ENCODE results near the gene KIF16B. TPM values are rescaled to one million over a fixed set of nuclear protein-coding genes. Genes with fewer than 3 reads are reported as not detected.

KIF16B gene
- polyA plus RNA-seq, 5 donors, result 9.8 to 12.6 (median 10.9) TPM

DNA sequence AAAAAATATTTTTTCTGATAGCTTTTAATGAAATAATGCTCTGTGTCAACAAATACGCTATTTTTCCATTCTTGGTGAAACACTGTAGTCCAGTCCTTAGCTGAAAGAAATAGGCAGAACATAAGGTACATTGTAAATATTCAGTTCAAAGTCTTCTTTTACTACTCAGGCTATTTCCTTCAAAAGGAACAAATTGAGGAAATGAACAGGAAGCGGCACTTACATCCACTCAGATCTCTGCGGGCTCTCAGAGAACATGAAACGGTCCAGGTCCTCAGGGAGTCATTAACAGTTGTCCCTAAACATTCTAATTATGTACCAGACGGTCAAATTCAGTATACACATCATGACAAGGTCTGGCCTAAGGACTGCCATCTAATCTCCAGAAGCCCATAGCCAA lies 212.6 kb downstream of the KIF16B start:
- DNase-seq, result no peak

DNA sequence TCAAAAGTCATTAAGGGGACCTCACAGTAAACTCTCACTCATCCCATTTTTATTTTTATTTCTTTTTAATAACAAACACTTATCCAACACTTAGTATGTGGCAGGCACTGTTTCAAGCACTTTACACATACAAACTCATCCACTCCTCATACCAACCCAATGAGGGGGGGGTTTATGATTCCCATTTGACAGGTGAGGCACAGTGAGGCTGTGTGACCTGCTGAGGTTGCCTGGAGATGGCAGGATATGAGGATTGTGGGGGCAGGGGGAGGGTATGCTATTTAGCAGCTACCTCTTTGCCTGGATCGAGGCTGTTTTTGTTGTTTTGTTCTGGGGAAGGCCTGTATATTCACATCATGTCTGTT lies 219.8 kb downstream of the KIF16B start:
- DNase-seq, result no peak

DNA sequence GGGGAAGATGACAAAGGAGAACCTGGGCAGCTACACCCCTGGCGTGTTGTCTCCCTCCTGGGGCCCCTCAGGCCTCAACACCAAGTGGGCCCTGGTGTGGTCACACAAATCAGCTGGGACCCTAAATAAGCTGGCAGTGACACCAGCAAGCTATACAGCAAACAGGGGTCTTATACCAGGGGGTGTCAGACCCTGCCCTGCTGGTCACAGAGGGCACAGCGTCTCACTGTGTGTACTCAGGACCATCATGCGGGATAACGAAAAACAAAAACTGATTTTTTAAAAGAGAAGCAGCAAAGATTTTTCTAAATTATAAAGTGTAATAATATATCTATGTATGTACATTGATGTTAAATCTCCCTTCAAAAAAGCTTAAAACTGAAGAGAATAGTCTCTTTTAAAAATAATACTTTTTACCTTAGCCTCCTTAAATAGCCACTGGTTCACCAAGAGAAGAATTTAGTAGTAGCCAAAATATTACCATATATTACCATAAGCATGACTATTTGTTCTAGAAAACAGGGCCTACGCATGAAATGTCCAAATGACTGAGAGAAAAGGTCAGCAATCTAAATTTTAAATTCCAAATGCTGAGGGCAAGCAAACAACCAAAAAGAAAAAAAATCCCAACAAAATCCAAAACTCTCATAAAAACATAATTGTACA lies 220.4 kb downstream of the KIF16B start:
- no peak for DNase-seq

DNA sequence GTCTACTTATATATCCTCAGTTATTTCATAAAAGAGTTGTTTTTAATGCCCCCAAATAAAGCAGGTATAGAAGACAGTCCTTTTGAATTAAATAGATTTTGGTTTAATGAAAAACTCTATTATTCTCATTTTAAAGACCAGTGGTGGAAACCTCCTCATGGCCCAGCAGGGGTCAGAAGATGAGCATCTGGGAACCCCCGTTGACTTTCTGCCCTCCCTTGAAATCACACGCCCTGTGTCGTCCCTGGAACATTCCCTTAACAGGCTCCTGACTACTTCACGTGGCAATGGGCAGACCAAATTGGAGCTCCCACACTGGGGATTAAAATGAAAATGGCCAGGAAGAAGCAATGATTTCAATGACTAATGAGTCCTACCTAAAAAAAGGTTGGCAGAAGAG lies 220.9 kb downstream of the KIF16B start:
- no peak for DNase-seq

DNA sequence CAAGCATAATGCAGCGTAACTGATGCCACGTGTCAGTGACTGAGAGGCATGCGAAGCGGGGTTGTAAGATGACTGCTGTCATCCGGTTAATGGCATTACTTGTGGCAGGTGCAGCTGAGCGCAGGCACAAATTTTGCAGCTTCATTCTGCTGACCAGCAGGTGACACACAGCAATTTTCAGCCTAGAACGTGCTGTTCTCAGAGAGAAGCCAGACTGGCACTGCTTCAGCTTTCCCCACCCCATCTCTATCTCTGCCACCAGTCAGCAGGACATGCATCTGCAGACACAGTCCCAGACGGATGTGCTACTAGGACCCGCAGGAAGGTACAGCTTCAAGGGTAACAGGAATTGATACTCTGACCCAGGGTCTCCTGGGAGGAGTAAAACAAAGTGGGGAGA lies 221.8 kb downstream of the KIF16B start:
- no peak for DNase-seq

DNA sequence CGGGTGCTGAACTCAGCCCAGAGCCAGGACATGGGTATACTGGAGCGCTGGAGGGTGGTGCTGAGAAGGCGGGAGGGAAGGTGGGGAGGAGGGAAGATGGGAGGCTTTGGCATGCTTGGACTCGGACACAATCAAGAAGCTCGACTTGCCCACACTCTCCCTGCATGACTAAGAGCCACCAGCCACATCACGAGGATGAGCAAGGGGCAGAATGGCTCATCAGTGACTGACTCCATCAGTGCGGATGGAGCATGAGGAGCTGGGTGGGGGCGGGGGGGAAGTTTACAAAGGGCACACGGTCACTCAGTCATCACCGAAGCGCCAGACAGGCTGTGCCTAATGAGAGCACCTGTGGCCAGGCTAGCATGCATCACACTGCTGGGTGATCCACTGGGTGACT lies 222.8 kb downstream of the KIF16B start:
- DNase-seq, result no peak

DNA sequence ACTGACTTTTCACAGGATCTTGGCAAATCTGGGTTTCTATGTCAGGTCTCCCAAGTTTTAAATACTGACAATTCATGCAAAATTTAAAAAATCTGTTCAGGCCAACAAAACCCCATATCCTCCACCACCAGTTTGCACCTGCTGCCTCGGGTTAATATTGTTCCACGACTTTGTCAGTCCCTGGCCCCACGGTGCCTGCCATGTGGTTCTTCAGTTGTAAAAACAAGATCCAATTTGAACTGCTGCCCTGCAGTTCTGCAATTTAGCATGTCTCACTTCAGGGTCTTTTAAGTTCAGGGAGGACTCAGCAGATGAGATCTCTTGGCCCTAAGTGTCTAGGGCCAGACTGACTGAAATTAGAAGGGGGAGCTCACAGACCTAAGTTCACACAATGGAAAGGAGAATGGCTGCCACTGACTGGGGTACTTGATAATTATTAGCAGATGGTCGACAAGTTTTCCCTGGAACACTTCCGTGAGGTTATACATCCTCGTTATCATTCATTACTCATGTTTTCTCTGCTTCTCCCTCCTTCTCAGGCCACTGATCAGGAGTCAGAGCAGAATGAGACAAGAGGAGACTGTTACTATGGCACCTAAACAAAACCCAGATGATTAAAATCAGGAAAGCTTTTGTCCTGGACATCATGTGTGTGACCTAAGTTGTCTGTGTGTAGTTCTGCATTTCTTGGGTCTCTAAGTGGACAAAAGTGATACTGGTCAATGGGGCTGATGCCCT lies 223.6 kb downstream of the KIF16B start:
- DNase-seq, result no peak

DNA sequence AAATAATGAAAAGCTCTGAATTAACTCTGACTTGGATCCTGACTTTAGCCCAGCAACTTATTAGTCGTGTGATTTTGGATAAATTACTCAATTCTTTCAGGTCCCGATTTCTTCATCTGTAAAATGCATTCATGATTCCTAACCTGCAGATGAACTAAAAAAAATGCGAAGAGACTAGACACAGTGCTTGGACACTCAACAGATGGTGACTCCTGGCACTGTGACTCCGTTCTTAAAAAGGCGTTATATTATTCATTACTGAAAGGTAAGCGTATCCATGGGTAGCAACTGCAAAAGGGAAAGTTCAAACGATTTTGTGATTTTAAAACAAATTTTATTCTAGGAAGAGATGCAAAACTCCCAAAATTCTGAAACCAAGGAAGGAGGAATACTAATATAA lies 226.3 kb downstream of the KIF16B start:
- DNase-seq, result no peak

DNA sequence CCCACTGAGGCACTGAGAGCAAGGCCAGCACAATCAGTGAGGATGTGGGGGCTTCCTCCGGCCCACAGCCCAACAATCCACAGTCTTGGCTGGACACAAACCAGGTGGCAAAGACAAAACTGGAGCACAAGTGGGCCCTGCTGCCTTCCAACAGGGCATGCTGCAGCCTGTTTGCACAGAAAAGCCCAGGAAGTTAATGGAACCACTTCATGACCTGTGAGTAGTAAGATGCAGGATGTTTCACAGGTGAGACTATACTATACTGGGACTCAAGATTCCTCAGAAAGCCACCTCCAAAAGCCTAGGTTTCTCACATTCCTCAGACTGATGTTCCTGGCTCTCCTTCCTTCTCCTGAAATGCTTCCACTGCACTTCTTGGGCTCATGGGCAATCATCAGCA lies 235.5 kb downstream of the KIF16B start:
- no peak for DNase-seq

DNA sequence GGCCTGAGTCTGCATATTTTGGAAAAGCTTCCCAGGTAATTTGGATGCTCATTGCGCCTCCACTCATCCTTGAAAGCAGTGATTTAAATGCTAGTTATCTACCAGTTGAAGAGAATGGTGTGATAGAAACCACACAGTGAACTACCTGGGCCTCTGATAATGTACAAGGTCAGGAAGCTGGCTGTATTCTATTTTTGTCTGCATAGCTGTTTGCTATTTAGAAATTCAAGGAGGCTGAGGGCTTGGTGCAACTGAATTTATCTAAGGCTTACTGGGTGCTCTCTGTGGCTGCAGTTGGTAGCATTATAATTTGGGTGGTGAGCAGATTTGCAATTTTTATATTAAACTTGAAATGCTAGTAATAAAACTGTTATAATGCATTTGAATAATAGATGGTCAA lies 245.6 kb downstream of the KIF16B start:
- no peak for DNase-seq

DNA sequence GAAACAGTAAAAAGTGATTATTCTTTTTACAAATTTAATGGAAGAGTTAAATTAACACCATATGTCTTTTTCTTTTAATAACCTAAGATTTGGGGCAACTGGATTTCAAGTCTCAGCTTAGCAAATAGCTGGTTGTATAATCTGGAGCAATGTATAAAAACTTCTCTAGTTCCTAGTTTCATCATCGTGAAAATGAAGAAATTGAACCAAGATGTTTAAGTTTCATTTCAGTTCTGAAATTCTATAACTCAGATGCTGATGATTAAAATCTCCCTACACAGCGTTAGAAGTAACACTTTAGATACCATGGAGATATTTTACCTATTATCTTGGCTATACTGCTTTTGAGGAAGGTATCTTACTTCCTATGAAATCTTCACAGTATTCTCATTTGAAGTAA lies 252.0 kb downstream of the KIF16B start:
- DNase-seq, result no peak

DNA sequence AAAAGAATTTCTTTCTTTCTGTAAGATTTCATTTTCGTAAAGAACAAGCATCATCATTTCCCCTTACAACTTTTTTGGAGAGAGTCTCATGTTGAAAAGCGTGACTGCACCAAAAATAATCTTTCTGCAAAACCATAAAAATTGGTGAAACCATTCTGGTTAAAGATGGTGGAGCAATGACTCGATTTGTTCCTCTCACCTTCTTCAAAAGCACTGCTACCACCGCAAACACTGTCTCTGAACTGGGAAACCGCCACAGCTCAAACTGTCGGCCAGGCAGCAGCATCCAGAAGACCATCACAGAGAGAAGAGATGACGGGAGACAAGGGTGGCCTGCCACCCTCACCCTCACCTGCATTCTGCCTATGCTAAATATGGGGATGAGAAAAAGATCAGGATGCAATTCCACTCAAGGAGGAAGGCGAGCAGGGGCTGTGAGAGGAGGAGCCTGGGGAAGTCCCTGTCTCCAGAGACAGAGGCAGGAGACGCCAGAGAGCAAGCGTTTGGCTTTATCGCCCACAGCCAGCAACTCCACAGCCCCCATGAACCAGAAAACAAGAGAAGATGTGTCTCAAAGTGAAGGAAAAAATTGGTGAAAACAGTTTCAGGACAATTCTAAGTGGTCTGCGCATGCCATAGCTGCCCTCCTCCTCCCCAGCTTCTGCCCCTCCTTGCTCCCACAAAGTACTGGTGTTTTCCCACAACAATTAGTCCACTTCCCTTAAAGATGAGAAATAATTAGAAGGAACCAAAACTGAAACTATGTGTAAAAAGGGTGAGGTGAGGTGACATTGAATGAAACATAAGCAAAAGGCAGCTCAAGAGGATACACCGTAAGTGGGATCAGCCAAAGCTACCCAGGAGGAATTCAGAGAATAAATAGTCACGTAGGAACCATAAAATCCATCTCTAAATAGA lies 255.5 kb downstream of the KIF16B start:
- DNase-seq, result no peak

DNA sequence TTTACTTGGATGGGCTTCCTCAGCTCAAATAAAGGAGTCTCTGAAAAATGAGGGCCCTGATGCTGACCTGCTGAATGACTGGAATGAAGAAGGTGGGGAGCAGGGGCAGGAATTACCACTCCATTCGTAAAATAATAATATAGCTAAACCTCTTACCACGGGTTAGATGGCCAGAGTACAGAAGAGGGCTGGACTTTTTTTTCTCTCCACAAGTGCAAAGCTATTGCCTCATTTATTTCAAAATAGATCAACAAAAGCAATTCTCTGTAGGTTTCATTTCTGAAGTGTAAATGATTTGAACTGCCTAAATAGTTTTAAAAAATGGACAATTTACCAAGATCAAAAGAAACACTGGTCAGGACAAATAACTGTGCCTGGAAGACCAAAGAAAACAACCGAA lies 256.7 kb downstream of the KIF16B start:
- no peak for DNase-seq

DNA sequence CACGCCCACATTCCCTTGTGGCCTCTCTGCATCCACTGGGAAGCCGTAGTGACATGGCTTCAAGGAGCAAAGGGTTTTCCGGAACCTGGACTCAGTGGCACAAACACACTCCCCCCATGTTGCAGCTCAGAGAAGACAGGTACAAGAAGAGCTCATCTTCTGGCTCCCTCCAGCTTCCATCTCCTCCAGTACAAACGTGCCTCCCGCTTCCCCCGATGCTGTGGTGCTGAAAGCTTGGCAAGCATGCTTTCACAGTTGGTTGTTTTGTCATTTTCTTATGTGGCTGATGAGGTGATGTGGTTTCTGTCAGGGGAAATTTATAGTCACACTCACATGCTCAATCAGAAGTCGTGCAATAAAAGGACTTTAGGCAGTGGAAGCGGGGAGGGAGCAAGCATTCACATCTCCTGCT lies 258.5 kb downstream of the KIF16B start:
- peak in 1 of 2 donors; percentile 8 for DNase-seq

DNA sequence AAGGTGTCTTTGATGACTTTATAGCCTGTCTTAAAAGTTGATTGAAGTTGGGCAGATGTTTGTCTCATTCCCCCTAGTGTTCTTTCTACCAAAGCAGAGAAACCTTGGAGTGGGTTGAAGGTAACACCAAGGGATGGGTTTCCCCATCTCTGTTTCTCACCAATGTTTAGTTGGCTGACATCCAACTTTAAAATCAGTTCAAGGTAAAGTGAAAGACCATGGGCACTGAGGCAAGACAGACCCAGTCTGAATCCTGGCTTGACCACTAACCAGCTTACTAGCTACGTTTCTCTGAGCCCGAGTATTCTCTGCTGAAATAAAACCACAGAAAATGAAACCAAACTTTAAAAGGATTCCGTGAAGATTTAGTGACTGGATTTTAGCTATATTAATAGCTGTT lies 258.9 kb downstream of the KIF16B start:
- DNase-seq, result no peak

DNA sequence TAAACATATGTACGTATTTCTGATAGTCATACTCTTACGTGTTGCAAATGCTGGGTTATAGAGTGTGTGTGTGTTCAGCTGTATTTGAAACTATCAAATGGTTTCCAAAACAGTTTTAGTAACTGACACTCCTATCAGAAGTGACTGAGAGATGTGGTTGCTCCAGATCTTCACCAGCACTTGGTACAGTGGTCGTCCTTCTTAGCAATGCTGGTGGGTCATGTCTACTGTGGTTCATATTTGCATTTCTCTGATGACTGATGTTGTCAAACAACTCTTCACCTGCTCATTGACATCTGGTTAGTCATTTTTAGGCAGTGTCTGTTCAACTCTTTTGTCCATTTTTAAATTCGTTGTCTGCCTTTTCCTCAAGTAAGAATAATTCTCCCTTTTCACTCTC lies 259.3 kb downstream of the KIF16B start:
- no peak for DNase-seq

DNA sequence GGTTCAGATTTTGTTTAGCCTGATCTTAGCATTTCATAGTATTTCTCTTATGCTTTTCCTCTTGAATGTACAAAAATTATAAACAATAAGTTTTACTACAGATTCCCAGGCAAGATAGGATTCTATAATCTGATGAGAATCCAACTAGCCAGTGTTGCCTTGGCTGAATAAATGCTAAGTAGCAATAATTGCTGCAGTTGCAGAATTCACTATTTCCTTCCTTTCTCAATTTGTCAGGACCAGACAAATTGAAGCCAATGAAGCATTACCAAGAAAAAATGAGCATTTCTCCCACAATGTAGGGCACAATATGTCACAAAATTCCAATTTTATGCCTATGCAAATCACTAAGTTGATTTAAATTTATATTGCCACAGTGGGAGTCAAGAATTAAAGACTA lies 260.2 kb downstream of the KIF16B start:
- DNase-seq, result no peak

DNA sequence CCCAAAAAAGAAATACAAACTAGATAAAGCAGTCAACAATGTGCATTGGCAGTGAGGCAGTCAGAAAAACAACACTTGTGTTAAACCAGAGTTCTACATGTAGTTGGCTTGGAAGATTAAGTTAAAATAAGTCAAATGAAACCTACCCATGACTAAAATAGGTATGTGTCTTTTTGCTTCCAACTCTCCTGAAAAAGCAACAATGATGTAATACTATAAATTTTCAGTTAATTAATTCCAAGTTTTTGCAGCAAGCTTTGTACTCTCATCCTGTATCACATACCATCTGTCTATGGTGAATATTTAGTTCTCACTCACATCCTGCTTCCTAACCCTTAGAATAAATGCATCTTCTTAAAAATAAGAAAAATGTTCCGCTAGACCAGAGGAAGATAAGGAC lies 261.5 kb downstream of the KIF16B start:
- DNase-seq, result no peak

DNA sequence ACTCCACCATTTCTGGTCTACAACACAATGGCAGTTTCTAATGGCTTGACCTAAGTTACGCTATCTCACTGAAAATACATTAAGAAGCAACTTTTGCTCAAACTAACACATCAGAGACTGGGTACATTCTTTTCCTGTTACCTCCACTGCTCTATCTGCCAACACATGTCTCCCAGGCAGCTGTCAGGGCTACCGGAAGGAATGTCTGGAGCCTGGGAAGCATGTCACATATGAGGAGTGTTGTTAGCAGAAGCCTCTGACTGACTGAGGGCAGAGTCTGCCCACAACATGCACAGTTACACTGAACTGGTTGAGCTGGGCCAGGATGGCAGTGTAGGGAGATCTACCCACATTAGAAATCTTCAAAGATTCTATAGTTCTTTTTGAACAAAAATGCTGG lies 264.5 kb downstream of the KIF16B start:
- no peak for DNase-seq

DNA sequence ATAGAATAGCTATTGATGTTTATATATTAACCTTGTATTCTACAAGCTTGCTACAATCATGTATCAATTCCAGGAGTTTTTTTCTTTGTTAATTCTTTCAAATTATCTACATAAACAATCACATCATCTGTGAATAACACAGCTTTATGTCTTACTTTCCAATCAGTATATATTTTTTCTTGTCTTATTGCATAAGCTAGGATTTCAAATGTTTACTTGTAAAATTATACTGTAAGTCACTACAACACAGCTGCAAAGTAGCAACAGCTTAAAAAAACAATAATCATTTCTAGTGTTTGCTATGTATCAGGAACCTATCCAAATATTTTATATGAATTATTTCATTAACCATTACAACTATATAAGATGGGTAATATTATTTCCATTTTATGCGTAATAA lies 270.4 kb downstream of the KIF16B start:
- no peak for DNase-seq

DNA sequence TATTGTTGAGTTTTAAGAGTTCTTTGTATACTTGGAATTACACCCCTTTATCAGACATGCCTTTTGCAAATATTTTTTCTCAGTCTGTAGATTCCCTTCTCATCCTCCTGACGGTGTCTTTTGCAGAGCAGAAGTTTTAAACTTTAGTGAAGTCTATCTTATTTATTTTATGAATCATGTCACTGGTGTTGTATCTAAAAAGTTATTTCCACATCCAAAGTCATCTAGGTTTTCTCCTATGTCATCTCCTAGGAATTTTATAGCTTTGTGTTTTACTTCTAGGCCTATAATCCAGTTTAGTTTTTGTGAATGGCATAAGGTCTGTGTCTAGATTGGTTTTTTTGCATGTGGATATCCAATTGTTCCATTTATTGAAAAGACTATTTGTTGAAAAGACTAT lies 271.3 kb downstream of the KIF16B start:
- DNase-seq, result no peak

DNA sequence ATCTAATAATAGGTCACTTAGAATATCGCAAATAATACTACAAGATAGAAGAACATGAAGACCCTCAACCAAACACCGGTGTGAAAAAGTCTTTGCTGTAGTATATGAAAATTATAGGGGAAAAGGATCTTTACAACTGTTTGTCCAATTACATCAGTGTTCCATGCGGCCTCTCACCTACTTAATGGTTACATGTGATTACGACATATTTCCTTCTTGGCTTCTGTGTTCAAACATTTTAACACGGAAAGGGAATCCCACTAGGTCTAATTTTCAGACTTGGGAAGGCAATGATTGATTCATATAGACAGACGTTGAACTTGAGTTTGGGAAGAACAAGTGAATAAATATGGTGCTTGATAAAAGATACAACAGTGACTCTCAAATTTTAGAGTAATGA lies 273.4 kb downstream of the KIF16B start:
- DNase-seq, result no peak

DNA sequence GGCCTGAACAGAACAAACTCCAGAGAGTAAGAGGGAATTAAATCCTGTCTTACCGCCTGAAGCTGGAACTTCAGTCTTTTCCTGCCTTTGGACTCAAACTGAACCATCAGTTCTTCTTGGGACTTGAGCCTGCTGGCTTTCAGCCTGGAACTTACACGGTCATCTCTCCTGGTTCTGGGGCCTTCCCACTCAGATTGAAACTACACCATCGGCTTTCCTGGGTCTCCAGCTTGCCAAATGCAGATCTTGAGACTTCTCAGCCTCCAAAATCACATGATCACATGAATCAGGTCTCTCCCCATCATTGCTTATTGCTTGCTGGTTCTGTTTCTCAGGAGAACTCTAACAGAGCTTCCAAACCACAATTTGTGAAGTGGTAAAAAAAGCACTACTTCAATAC lies 276.3 kb downstream of the KIF16B start:
- DNase-seq, result no peak

Data from right lung (tissue), 5 donors.